ENCODE results near the gene SLC29A1. TPM values are rescaled to one million over a fixed set of nuclear protein-coding genes. Genes with fewer than 3 reads are reported as not detected.

Gene SLC29A1
- total RNA-seq, 1 experiment from 2014 or later: 54.7 TPM

DNA sequence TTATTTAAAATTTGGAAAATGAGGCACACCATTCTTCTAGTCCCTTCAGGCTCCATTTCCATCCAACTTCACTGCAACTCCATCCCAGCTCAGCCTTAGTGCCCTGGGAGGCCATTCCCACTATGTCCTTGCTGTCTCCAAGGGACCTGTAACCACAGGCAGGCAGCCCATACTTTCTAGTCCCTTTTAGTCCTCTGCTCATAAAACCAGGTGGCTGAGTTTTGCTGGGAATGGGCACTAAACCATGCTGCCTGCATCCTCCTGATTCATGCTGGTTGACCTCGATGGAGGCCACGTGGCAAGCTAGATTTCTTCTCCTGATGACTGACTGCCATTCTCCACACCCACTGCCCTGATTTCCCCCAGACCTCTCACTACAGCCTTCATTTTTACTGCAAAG is 34.1 kb upstream of the SLC29A1 start:
- no peaks in the 10 kb centered on the region for H3K27me3 ChIP-seq (ENCODE audit: low read length)
- no peak overlapping the region for H3K4me3 ChIP-seq (ENCODE audit: low read length)
- H3K9me3 ChIP-seq (ENCODE audit: low read length): no peaks in the 10 kb centered on the region
- intact Hi-C loops (cut with micrococcal nuclease): no loop called here
- H3K36me3 ChIP-seq (ENCODE audit: low read depth, low read length): no peaks in the 10 kb centered on the region
- POLR2A ChIA-PET (ENCODE audit: unreplicated experiment): interaction anchor here (0.6 kb wide), 1 partner anchor 10 kb away, joined by 13 read pairs; no protein-coding TSS in a partner anchor
- H3K79me2 ChIP-seq (ENCODE audit: low read length): no peaks in the 10 kb centered on the region
- no peaks in the 10 kb centered on the region for H4K20me1 ChIP-seq (ENCODE audit: low read length)
- no peak overlapping the region for H2AFZ ChIP-seq (ENCODE audit: low read length)
- no peak overlapping the region for H3K4me2 ChIP-seq (ENCODE audit: low read length)
- CTCF ChIA-PET: no interaction called here
- BruUV-seq (replicated peaks): no TSS peak
- no peak overlapping the region for H3K27ac ChIP-seq (ENCODE audit: low read length)
- DNase-seq (no peak), ATAC-seq (no peak)
- no peaks in the 10 kb centered on the region for H3K9me2 ChIP-seq (replicated peaks; ENCODE audit: low read length)
- H3K9ac ChIP-seq (ENCODE audit: low read length): no peak overlapping the region
- no peaks in the 10 kb centered on the region for H3K4me1 ChIP-seq (ENCODE audit: insufficient read depth, low read length)
- H3F3A ChIP-seq (ENCODE audit: low read length, unreplicated experiment): no peaks in the 10 kb centered on the region
- TF ChIP-seq EZH2 (IDR thresholded peaks at IDR 0.05; ENCODE audit: low read length, unreplicated experiment) (no peak), EZH2phosphoT487 (IDR thresholded peaks at IDR 0.05; ENCODE audit: borderline replicate concordance, low read length) (no peak)
- TF ChIP-seq, protein P1, sequence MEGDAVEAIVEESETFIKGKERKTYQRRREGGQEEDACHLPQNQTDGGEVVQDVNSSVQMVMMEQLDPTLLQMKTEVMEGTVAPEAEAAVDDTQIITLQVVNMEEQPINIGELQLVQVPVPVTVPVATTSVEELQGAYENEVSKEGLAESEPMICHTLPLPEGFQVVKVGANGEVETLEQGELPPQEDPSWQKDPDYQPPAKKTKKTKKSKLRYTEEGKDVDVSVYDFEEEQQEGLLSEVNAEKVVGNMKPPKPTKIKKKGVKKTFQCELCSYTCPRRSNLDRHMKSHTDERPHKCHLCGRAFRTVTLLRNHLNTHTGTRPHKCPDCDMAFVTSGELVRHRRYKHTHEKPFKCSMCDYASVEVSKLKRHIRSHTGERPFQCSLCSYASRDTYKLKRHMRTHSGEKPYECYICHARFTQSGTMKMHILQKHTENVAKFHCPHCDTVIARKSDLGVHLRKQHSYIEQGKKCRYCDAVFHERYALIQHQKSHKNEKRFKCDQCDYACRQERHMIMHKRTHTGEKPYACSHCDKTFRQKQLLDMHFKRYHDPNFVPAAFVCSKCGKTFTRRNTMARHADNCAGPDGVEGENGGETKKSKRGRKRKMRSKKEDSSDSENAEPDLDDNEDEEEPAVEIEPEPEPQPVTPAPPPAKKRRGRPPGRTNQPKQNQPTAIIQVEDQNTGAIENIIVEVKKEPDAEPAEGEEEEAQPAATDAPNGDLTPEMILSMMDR (conservative IDR thresholded peaks at IDR 0.05; ENCODE audit: low read depth, low read length): no peak

DNA sequence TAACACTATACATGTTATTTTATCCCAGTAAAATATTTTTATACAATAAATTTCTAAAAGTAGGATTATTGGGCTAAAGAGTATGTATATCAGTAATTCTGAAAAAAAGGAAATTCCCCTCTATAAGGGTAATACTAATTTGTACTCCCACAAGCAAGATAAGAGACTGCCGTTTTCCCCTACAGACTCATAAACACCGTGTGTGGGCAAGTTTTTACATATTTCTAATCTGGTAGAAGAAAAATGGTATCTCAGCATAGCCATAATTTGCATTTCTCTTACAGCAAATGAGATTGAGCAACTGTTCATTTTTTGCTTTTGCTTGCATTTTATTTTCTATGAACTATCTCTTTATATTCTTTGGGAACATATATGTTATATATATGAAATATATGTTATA is 32.7 kb upstream of the SLC29A1 start:
- Histone ChIP-seq H3K9ac (ENCODE audit: low read length) (no peak overlapping the region), H3K4me2 (ENCODE audit: low read length) (no peak overlapping the region), H3K9me2 (replicated peaks; ENCODE audit: low read length) (no peaks in the 10 kb centered on the region), H3K9me3 (ENCODE audit: low read length) (no peaks in the 10 kb centered on the region), H3K4me3 (ENCODE audit: low read length) (no peak overlapping the region), H3K27ac (ENCODE audit: low read length) (no peak overlapping the region), H4K20me1 (ENCODE audit: low read length) (no peaks in the 10 kb centered on the region), H3K4me1 (ENCODE audit: insufficient read depth, low read length) (no peaks in the 10 kb centered on the region), H3K36me3 (ENCODE audit: low read depth, low read length) (no peaks in the 10 kb centered on the region), H2AFZ (ENCODE audit: low read length) (no peak overlapping the region), H3K27me3 (ENCODE audit: low read length) (no peaks in the 10 kb centered on the region), H3F3A (ENCODE audit: low read length, unreplicated experiment) (no peaks in the 10 kb centered on the region), H3K79me2 (ENCODE audit: low read length) (no peaks in the 10 kb centered on the region)
- TF ChIP-seq EZH2 (IDR thresholded peaks at IDR 0.05; ENCODE audit: low read length, unreplicated experiment) (no peak), EZH2phosphoT487 (IDR thresholded peaks at IDR 0.05; ENCODE audit: borderline replicate concordance, low read length) (no peak)
- TF ChIP-seq, protein P1 (conservative IDR thresholded peaks at IDR 0.05; ENCODE audit: low read depth, low read length): no peak
- ChIA-PET CTCF (no interaction called here), POLR2A (ENCODE audit: unreplicated experiment) (no interaction called here)
- BruUV-seq (replicated peaks): no TSS peak
- DNase-seq (no peak), ATAC-seq (no peak)
- intact Hi-C loops (cut with micrococcal nuclease): no loop called here

DNA sequence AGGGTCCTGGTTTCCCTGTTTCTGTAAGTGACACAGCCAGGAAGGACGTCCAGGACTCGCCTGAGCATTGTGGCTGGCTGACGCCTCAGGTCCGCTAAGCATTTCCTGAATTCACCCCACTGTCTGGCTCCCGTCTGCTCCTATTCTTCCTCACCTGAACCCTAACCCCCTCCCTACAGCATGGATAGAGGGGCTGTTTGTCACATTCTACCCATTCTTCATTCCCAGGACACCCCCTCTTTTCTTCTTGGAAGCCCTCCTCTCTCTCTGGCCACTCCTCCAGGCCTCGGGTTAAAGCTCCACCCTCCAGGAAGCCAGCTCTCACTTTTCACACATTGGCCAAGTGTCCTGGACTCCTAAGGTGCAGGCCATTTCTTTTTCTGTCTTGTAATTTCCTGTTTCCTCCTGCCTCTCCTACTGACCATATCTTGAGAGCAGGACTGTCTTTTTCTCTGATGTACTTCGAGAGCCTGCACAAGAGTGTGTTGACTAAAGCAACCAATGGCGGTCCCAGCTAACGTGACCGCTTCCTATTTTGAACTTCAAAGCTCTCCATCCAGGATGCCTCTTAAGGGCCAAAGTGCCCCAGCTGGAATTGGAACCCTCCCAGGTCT is 30.9 kb upstream of the SLC29A1 start:
- H3K4me1 ChIP-seq (ENCODE audit: insufficient read depth, low read length): no peaks in the 10 kb centered on the region
- H3K9me3 ChIP-seq (ENCODE audit: low read length): no peaks in the 10 kb centered on the region
- no peaks in the 10 kb centered on the region for H3K79me2 ChIP-seq (ENCODE audit: low read length)
- no peaks in the 10 kb centered on the region for H3F3A ChIP-seq (ENCODE audit: low read length, unreplicated experiment)
- no TSS peak for BruUV-seq (replicated peaks)
- H3K9ac ChIP-seq (ENCODE audit: low read length): no peak overlapping the region
- H3K27me3 ChIP-seq (ENCODE audit: low read length): no peaks in the 10 kb centered on the region
- no peak overlapping the region for H3K4me3 ChIP-seq (ENCODE audit: low read length)
- H3K4me2 ChIP-seq (ENCODE audit: low read length): no peak overlapping the region
- no peak overlapping the region for H2AFZ ChIP-seq (ENCODE audit: low read length)
- TF ChIP-seq, protein P1 (conservative IDR thresholded peaks at IDR 0.05; ENCODE audit: low read depth, low read length): no peak
- TF ChIP-seq EZH2phosphoT487 (IDR thresholded peaks at IDR 0.05; ENCODE audit: borderline replicate concordance, low read length) (no peak), EZH2 (IDR thresholded peaks at IDR 0.05; ENCODE audit: low read length, unreplicated experiment) (no peak)
- H4K20me1 ChIP-seq (ENCODE audit: low read length): no peaks in the 10 kb centered on the region
- H3K36me3 ChIP-seq (ENCODE audit: low read depth, low read length): no peaks in the 10 kb centered on the region
- ChIA-PET CTCF (interaction anchor here (0.6 kb wide), 1 partner anchor 34 kb away, joined by 3 read pairs; no protein-coding TSS in a partner anchor), POLR2A (ENCODE audit: unreplicated experiment) (no interaction called here)
- DNase-seq: no peak
- no peak overlapping the region for H3K27ac ChIP-seq (ENCODE audit: low read length)
- H3K9me2 ChIP-seq (replicated peaks; ENCODE audit: low read length): no peaks in the 10 kb centered on the region
- ATAC-seq: no peak
- intact Hi-C loops (cut with micrococcal nuclease): no loop called here
